Left lung (tissue), 10 donors: ENCODE results near the gene RAI1. TPM values are rescaled to one million over a fixed set of nuclear protein-coding genes. Genes with fewer than 3 reads are reported as not detected.

ENCODE experiments used
- ATAC-seq: fragments of 200-7000 bp; cut with Tn5 transposase; one replicate; pipeline ENCODE4 v1.9.1; 2020; ENCODE audit warnings: moderate library complexity
- DNase-seq, 4 donors: peaks; one replicate each; pipeline ENCODE4 v3.0.0-alpha.2; 2013 to 2020
- H3K27ac ChIP-seq, 2 donors: fragments of 200-600 bp; sonication (generic) in 1 of 2; one replicate each; pipeline versions ENCODE4 v1.5.0 to v1.8.0; 2020 to 2021
- H3K27me3 ChIP-seq, 2 donors: fragments of 200-600 bp; sonication (generic) in 1 of 2; one replicate each; pipeline versions ENCODE4 v1.5.0 to v1.8.0; 2020 to 2021
- H3K36me3 ChIP-seq, 2 donors: fragments of 200-600 bp; sonication (generic) in 1 of 2; one replicate each; pipeline versions ENCODE4 v1.5.0 to v1.8.0; 2020 to 2021
- H3K4me1 ChIP-seq, 2 donors: fragments of 200-600 bp; one replicate each; pipeline ENCODE4 v1.8.0; 2021
- H3K4me3 ChIP-seq, 2 donors: fragments of 200-600 bp; sonication (generic) in 1 of 2; one replicate each; pipeline versions ENCODE4 v1.5.0 to v1.8.0; 2020 to 2021; ENCODE audit warnings: mild to moderate bottlenecking in 1 of 2
- H3K9me3 ChIP-seq, 2 donors: fragments of 200-600 bp; sonication (generic) in 1 of 2; one replicate each; pipeline versions ENCODE4 v1.5.0 to v1.8.0; 2020 to 2021
- CTCF ChIP-seq, 2 donors: fragments of 200-600 bp; sonication (generic) in 1 of 2; IDR thresholded peaks; one replicate each; pipeline versions ENCODE4 v1.5.0 to v1.8.0; 2021; ENCODE audit warnings: antibody characterized with exemption in 2 of 2
- intact Hi-C, 2 donors: fragments of 100-400 bp; cut with DNase I; formaldehyde crosslinking; loops; one replicate each; pipeline versions ENCODE4 v1.11.2 to v1.14.2; 2022
- polyA plus RNA-seq, 6 donors: library from polyadenylated mRNA; unstranded; fragments of 120-200 nt; gene quantifications; one replicate each; pipeline ENCODE4 v1.2.1, GENCODE V29; 2013; ENCODE audit not compliant: insufficient read length in 6 of 6
- total RNA-seq, 2 donors: library from RNA; stranded (reverse); fragmentation: NEBNext Ultra II Directional; extraction: Animal tissue kit (Norgen Biotek cat#: 25700); gene quantifications; one replicate each; pipeline ENCODE4 v1.2.1, GENCODE V29; 2021
- donor health status: DM: no; HTN: yes; CAD: no.
- donor health status: DM: no; HTN: no; CAD: no.

RAI1 gene
- total and polyA plus RNA-seq, 8 donors: 28.8 to 43.8 (median 34.7) TPM

- H3K9me3 ChIP-seq: no peaks in the 10 kb centered on the region
- peaks cover 0 to 3% of the 10 kb centered on the region in 2 donors for H3K4me1 ChIP-seq
- no peaks in the 10 kb centered on the region for H3K27me3 ChIP-seq
- peak; percentile 10 for ATAC-seq
- no peak overlapping the region for H3K27ac ChIP-seq
- no peak for DNase-seq
- no peak for TF ChIP-seq CTCF (IDR thresholded peaks at IDR 0.05)
- H3K36me3 ChIP-seq: no peaks in the 10 kb centered on the region
- intact Hi-C loops: no loop called here
- H3K4me3 ChIP-seq: no peak overlapping the region
These were observed 15.0 kb upstream of the RAI1 start for GRCh38 chr17:17666111-17666714.

- no peak overlapping the region for H3K4me3 ChIP-seq
- H3K27me3 ChIP-seq: no peaks in the 10 kb centered on the region
- no peaks in the 10 kb centered on the region for H3K9me3 ChIP-seq
- no peak for TF ChIP-seq CTCF (IDR thresholded peaks at IDR 0.05)
- no peak for ATAC-seq
- H3K4me1 ChIP-seq: peaks cover 0 to 10% of the 10 kb centered on the region in 2 donors
- intact Hi-C loops: no loop called here
- no peak overlapping the region for H3K27ac ChIP-seq
- DNase-seq: no peak
- H3K36me3 ChIP-seq: no peaks in the 10 kb centered on the region
These were observed 14.0 kb upstream of the RAI1 start for GRCh38 chr17:17667231-17667630.

- Histone ChIP-seq H3K27ac (no peak overlapping the region), H3K4me3 (no peak overlapping the region), H3K36me3 (no peaks in the 10 kb centered on the region), H3K4me1 (peaks cover 0 to 17% of the 10 kb centered on the region in 2 donors), H3K27me3 (no peaks in the 10 kb centered on the region), H3K9me3 (no peaks in the 10 kb centered on the region)
- DNase-seq (peak in 1 of 4 donors; percentile 44), ATAC-seq (no peak)
- TF ChIP-seq CTCF (IDR thresholded peaks at IDR 0.05): no peak
- intact Hi-C loops: no loop called here
These were observed 13.3 kb upstream of the RAI1 start for GRCh38 chr17:17667947-17668346.

GRCh38 chr17:17668358-17668757 is 12.9 kb upstream of the RAI1 start:
- H3K27me3 ChIP-seq: no peaks in the 10 kb centered on the region
- TF ChIP-seq CTCF (IDR thresholded peaks at IDR 0.05): no peak
- DNase-seq: no peak
- ATAC-seq: no peak
- intact Hi-C loops: no loop called here
- H3K36me3 ChIP-seq: no peaks in the 10 kb centered on the region
- H3K4me3 ChIP-seq: no peak overlapping the region
- peaks cover 0 to 18% of the 10 kb centered on the region in 2 donors for H3K4me1 ChIP-seq
- H3K27ac ChIP-seq: no peak overlapping the region
- H3K9me3 ChIP-seq: no peaks in the 10 kb centered on the region

- Histone ChIP-seq H3K9me3 (no peaks in the 10 kb centered on the region), H3K27me3 (no peaks in the 10 kb centered on the region), H3K36me3 (no peaks in the 10 kb centered on the region), H3K4me1 (peaks cover 0 to 16% of the 10 kb centered on the region in 2 donors), H3K4me3 (no peak overlapping the region), H3K27ac (no peak overlapping the region)
- ATAC-seq: no peak
- peak in 1 of 4 donors; percentile 43 for DNase-seq
- intact Hi-C loops: no loop called here
- no peak for TF ChIP-seq CTCF (IDR thresholded peaks at IDR 0.05)
These were observed 12.3 kb upstream of the RAI1 start for GRCh38 chr17:17668775-17669579.
